Neural progenitor cell (in vitro differentiated cells): Measurements from ENCODE around the gene RGMA.

ENCODE experiments used
- EZH2 ChIP-seq: fragments of 200-600 bp; sonication (generic); IDR thresholded peaks from 2 replicates; pipeline ENCODE4 v1.6.1; 2017; ENCODE audit warnings: antibody characterized with exemption, mild to moderate bottlenecking, moderate library complexity
- TF ChIP-seq, protein P1 (sequence below): fragments of 200-600 bp; sonication (generic); IDR thresholded peaks from 2 replicates; pipeline ENCODE4 v1.5.1; 2017; ENCODE audit warnings: antibody characterized with exemption, mild to moderate bottlenecking

DNA sequence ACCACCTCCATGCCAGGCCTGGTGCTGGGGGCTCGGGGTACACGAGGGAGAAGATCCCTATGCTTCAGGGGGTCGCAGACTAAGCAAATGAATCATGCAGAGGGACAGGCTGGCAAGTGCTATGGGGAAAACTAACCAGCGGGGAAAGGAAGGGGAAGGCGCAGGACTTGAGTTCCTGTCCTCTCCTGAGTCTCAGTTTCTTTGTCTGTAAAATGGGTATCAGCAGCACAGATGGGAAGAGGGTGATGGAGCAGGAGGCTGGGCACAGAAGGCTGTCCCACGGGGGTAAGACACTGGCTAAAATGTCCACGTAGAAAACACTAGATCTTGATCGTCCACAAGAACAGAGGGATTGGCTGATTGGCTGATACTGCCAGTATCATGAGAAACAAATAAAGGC, 39.8 kb downstream of the RGMA start:
- TF ChIP-seq, protein P1, sequence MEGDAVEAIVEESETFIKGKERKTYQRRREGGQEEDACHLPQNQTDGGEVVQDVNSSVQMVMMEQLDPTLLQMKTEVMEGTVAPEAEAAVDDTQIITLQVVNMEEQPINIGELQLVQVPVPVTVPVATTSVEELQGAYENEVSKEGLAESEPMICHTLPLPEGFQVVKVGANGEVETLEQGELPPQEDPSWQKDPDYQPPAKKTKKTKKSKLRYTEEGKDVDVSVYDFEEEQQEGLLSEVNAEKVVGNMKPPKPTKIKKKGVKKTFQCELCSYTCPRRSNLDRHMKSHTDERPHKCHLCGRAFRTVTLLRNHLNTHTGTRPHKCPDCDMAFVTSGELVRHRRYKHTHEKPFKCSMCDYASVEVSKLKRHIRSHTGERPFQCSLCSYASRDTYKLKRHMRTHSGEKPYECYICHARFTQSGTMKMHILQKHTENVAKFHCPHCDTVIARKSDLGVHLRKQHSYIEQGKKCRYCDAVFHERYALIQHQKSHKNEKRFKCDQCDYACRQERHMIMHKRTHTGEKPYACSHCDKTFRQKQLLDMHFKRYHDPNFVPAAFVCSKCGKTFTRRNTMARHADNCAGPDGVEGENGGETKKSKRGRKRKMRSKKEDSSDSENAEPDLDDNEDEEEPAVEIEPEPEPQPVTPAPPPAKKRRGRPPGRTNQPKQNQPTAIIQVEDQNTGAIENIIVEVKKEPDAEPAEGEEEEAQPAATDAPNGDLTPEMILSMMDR = no peak
- no peak for TF ChIP-seq EZH2
